Measurements from ENCODE around the gene CCDC148. TPM values are rescaled to one million over a fixed set of nuclear protein-coding genes. Genes with fewer than 3 reads are reported as not detected.

CCDC148 gene
- total and polyA plus RNA-seq, 2 donors (not counting 1 experiment from before 2014, with no cell fraction given), result not detected

- POLR2A ChIA-PET, result no interaction called here
- Mint-ChIP-seq H3K4me1 (peaks cover 2% of the 10 kb centered on the region), H3K9me3 (ENCODE audit: insufficient read depth) (no peaks in the 10 kb centered on the region), H3K27ac (no peak overlapping the region), H3K4me3 (no peak overlapping the region), H3K27me3 (peaks cover 12% of the 10 kb centered on the region)
- no peaks in the 10 kb centered on the region for H3K79me2 ChIP-seq (ENCODE audit: control insufficient read depth, insufficient read depth, low read length)
- H2AFZ ChIP-seq (ENCODE audit: insufficient read depth, low read depth, low read length, poor library complexity, severe bottlenecking), result no peak overlapping the region
- ATAC-seq (ENCODE audit: low read depth) (no peak), DNase-seq (no peak)
- no peaks in the 10 kb centered on the region for H3K36me3 ChIP-seq (replicated peaks in 1 of 2; ENCODE audit: control extremely low read depth in 1 of 2, control insufficient read depth in 1 of 2, extremely low read depth in 1 of 2, insufficient read depth in 2 of 2, low read length in 1 of 2)
- no peaks in the 10 kb centered on the region for H4K20me1 ChIP-seq (ENCODE audit: control insufficient read depth, insufficient read depth, low read length, poor library complexity, severe bottlenecking)
- intact Hi-C loops (cut with micrococcal nuclease), result loop anchor here (1.0 kb wide), 1 partner anchor 576 kb away; no protein-coding TSS in a partner anchor
- peaks cover 0 to 3% of the 10 kb centered on the region in 2 donors for H3K4me1 ChIP-seq (ENCODE audit: control insufficient read depth in 2 of 2, insufficient read depth in 2 of 2, low read length in 2 of 2)
- WGBS (ENCODE audit: insufficient coverage), result 0% methylated on average over 2 of the region's 3 CpGs
- no peak for TF ChIP-seq EZH2 (IDR thresholded peaks at IDR 0.05; ENCODE audit: borderline replicate concordance, insufficient read depth, low read depth, low read length, poor library complexity, severe bottlenecking)
- TF ChIP-seq, protein P1, sequence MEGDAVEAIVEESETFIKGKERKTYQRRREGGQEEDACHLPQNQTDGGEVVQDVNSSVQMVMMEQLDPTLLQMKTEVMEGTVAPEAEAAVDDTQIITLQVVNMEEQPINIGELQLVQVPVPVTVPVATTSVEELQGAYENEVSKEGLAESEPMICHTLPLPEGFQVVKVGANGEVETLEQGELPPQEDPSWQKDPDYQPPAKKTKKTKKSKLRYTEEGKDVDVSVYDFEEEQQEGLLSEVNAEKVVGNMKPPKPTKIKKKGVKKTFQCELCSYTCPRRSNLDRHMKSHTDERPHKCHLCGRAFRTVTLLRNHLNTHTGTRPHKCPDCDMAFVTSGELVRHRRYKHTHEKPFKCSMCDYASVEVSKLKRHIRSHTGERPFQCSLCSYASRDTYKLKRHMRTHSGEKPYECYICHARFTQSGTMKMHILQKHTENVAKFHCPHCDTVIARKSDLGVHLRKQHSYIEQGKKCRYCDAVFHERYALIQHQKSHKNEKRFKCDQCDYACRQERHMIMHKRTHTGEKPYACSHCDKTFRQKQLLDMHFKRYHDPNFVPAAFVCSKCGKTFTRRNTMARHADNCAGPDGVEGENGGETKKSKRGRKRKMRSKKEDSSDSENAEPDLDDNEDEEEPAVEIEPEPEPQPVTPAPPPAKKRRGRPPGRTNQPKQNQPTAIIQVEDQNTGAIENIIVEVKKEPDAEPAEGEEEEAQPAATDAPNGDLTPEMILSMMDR (IDR thresholded peaks at IDR 0.05), result no peak
- H3K9ac ChIP-seq (ENCODE audit: low read length), result no peak overlapping the region
- no peaks in the 10 kb centered on the region for H3K9me3 ChIP-seq (ENCODE audit: control extremely low read depth in 1 of 3, control insufficient read depth in 2 of 3, insufficient read depth in 1 of 3, low read length in 2 of 3)
- peaks cover 0 to 5% (median 0%) of the 10 kb centered on the region in 4 experiments for H3K27me3 ChIP-seq (replicated peaks in 1 of 4; ENCODE audit: control extremely low read depth in 1 of 4, control insufficient read depth in 3 of 4, insufficient read depth in 4 of 4, low read length in 3 of 4)
- CTCF ChIA-PET, result interaction anchor here (2.4 to 5.2 kb wide), 3 partner anchors 10 to 573 kb away, joined by 8 to 102 read pairs (median 18); no protein-coding TSS in a partner anchor
- H3K4me3 ChIP-seq (ENCODE audit: control extremely low read depth in 1 of 5, extremely low read depth in 1 of 5, insufficient read depth in 1 of 5, low read depth in 2 of 5, low read length in 4 of 5), result no peak overlapping the region
- H3K4me2 ChIP-seq (replicated peaks; ENCODE audit: low read depth, low read length, poor library complexity, severe bottlenecking), result no peak overlapping the region
- H3K27ac ChIP-seq (ENCODE audit: low read length in 2 of 2), result no peak overlapping the region
These were observed 277.9 kb downstream of the CCDC148 start for GRCh38 chr2:158178646-158179045.

- H3K4me3 ChIP-seq (ENCODE audit: control extremely low read depth in 1 of 5, extremely low read depth in 1 of 5, insufficient read depth in 1 of 5, low read depth in 2 of 5, low read length in 4 of 5), result no peak overlapping the region
- no peaks in the 10 kb centered on the region for H3K9me3 ChIP-seq (ENCODE audit: control extremely low read depth in 1 of 3, control insufficient read depth in 2 of 3, insufficient read depth in 1 of 3, low read length in 2 of 3)
- peaks cover 0 to 5% (median 0%) of the 10 kb centered on the region in 4 experiments for H3K27me3 ChIP-seq (replicated peaks in 1 of 4; ENCODE audit: control extremely low read depth in 1 of 4, control insufficient read depth in 3 of 4, insufficient read depth in 4 of 4, low read length in 3 of 4)
- no peaks in the 10 kb centered on the region for H4K20me1 ChIP-seq (ENCODE audit: control insufficient read depth, insufficient read depth, low read length, poor library complexity, severe bottlenecking)
- no peak for DNase-seq
- intact Hi-C loops (cut with micrococcal nuclease), result no loop called here
- no peaks in the 10 kb centered on the region for H3K79me2 ChIP-seq (ENCODE audit: control insufficient read depth, insufficient read depth, low read length)
- Mint-ChIP-seq H3K27me3 (peaks cover 11% of the 10 kb centered on the region), H3K27ac (no peak overlapping the region), H3K4me3 (no peak overlapping the region), H3K9me3 (ENCODE audit: insufficient read depth) (no peaks in the 10 kb centered on the region), H3K4me1 (peaks cover 2% of the 10 kb centered on the region)
- ChIA-PET POLR2A (interaction anchor here (0.6 kb wide), 1 partner anchor 780 kb away, joined by 4 read pairs; no protein-coding TSS in a partner anchor), CTCF (interaction anchor here (0.8 kb wide), 1 partner anchor 579 kb away, joined by 3 read pairs; no protein-coding TSS in a partner anchor)
- H3K9ac ChIP-seq (ENCODE audit: low read length), result no peak overlapping the region
- ATAC-seq (ENCODE audit: low read depth), result no peak
- no peak overlapping the region for H2AFZ ChIP-seq (ENCODE audit: insufficient read depth, low read depth, low read length, poor library complexity, severe bottlenecking)
- no peak for TF ChIP-seq EZH2 (IDR thresholded peaks at IDR 0.05; ENCODE audit: borderline replicate concordance, insufficient read depth, low read depth, low read length, poor library complexity, severe bottlenecking)
- TF ChIP-seq, protein P1 (IDR thresholded peaks at IDR 0.05), result no peak
- H3K36me3 ChIP-seq (replicated peaks in 1 of 2; ENCODE audit: control extremely low read depth in 1 of 2, control insufficient read depth in 1 of 2, extremely low read depth in 1 of 2, insufficient read depth in 2 of 2, low read length in 1 of 2), result no peaks in the 10 kb centered on the region
- H3K4me1 ChIP-seq (ENCODE audit: control insufficient read depth in 2 of 2, insufficient read depth in 2 of 2, low read length in 2 of 2), result peaks cover 0 to 3% of the 10 kb centered on the region in 2 donors
- H3K27ac ChIP-seq (ENCODE audit: low read length in 2 of 2), result no peak overlapping the region
- 97% methylated on average over 4 of the region's 5 CpGs for WGBS (ENCODE audit: insufficient coverage)
- H3K4me2 ChIP-seq (replicated peaks; ENCODE audit: low read depth, low read length, poor library complexity, severe bottlenecking), result no peak overlapping the region
These were observed 281.6 kb downstream of the CCDC148 start for GRCh38 chr2:158174956-158175355.
